Hepatic stellate cell (primary cell): ENCODE measurements around the gene TCEANC.
A peak's percentile ranks its signal among the peaks of the same experiment; 100 is the strongest.
"Not testable (repeated sequence)": the region's sequence is repeated elsewhere in the genome, so short reads cannot be mapped to it uniquely, and the experiment has no call there.

Source experiments
- DNase-seq: peaks from one replicate; pipeline ENCODE4 v3.0.0; 2011; ENCODE audit warnings: low spot score

Gene TCEANC

DNA sequence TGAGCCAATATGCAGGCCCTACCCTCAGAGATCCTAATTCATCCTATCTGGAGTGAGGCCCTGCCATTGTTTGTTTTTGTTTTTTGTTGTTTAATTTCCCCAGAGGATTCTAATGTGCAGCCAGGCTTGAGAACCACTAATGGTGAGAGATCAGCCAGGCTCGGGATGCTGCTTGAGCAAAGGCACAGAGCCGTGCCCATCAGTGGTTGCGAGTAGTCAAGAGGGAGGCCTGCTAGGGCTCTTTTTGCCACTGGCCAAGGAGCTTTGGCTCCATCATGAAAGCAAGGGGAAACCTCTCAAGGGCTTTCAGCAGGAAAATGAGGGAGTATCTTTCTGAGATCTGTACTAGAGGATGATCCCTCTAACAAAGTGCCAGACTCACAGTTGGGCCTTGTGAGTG is 2.7 kb downstream of the TCEANC start:
- DNase-seq, result no peak

DNA sequence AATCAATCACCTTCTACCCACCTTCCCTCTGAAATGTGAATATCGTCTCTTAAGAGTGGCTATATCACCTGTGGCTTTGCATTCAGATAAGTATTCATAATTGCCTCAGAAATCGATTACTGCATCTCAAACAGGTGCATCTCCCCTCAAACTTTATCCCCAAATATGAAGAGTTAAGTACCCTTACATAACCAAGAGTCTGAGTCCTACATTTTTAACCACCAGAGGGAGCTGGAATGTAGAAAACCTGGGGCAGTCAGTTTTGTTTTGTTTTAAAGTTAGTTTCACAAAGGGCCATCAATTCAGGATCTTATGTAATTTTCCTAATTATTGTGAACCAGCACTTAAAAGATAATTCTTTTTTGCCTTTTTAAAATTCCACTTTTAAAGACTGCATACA is 5.7 kb downstream of the TCEANC start:
- DNase-seq, result peak; percentile 21

DNA sequence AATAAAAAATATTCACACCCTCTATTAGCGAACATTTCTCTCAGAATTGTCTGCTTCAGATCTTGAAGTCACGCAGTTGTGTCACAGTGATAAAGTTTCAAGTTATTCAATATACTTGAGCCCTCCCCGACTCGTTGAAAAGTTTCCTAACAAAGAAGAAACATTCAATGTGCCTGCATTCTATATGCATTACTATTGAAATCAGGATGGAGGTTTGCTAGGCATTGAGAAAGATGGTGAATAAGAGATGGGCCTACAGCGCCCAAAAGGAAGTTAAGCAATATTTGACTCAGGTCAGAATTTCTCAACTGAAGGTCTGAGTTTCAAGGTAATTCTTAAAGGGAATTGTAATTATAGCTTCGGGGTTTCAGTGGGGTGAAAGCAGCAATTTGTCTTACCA is 6.1 kb downstream of the TCEANC start:
- no peak for DNase-seq

DNA sequence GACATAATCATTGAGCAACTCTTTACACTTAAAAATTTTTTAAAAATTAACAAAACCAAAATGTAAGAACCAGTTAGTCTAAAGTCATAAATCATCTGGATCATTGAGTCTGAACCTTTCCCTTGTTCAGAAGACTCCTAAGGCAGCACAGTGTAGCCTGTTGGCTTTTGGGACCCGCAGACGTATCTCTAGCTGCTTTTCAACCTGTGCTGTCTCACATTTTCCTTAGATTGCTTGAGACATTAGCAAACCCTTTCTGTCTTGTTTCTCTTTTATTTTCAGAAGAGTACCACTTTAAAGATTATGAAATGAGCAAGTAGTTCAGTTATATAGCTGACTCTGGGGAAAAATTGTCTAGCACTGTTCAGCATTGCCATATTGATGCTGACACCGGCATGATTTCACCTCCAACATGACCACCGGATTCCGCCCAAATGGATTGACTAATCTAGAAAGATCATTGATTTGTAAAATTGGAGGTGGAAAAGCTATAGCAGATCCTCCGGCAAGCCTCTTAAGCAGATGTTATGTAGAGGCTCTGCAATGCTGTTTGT is 8.9 kb downstream of the TCEANC start:
- no peak for DNase-seq

GRCh38 chrX:13662355-13662791 is 9.4 kb downstream of the TCEANC start:
- peak; percentile 21 for DNase-seq

DNA sequence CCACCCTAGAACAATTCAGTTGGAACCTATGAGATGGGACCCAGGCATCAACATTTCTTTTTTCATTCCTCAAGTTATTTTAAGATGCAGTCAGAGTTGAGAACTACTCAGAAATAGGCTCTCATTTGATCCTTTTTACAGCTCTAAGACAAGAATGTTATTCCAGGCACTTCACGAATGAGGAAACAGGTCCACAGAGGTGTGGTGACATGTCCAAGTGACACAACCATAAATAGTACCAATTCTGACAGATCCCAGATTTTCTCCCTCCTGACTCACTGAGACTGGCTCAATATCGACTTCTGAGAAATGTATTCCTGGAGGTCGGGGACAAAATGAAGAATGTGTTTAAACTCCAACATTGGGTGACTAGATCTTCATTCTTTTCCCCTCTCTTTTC is 11.1 kb downstream of the TCEANC start:
- no peak for DNase-seq

DNA sequence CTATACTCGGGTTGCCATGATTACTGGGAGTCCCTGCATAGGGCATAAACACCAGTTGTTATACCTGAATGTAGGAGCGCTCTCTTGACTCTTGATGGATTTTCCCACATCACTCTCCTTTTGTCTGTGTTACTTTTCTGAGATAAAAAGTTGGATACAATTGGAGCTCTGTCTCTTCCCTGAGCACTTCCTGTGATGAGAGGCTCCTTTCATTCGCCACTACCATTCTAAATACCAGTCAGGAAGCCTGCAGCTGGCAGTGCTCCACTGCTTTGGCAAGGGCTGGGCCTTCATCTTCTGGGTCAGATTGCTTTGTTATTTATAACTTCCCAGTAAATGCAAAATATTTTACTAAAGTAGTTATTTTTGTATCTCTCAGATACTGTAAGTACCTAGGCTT is 13.9 kb downstream of the TCEANC start:
- no peak for DNase-seq

DNA sequence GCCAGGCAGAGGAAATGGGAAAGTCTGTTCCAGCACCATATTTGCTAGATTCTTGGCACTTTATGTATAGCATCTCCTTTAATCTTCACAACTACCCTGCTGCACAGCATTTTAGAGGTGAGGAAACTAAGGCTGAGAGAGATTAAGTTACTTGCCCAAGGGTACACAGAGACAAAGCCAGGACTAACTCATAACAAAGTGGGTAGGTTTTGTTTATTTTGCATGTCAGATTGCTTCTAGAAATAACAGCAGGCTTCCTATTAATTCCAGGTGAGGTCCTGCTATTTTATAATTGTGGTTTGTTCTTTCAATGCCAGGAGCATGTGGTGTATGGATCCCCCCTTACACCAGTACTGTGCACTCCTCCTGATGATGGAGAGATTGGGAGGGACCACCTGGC is 15.0 kb downstream of the TCEANC start:
- DNase-seq, result no peak

DNA sequence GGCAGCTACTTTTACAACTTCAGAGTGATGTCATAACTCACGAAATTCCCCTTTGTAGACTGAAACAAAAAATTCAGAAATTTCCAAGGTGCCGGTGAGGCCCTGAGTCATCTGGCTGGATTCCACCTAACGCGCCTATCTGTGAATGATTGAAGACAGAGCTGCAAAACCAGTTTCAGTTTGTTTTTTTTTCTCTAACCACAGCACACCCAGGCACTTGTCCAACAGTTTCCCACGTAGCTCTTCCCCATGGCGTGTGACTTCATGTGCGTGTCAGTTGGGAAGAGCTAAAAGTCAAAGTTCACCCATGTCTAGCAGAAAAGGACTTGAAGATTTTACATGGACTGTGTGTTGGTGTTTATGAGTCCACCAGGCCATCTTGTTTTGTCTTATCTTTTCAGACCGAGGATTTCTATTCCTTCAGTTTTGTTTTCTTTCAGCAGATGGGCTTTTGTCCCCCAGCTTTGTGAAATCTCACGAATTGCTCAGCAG is 16.4 kb downstream of the TCEANC start:
- peak; percentile 72 for DNase-seq

- DNase-seq, result not testable (repeated sequence)
Observed at GRCh38 chrX:13669755-13670154, 16.8 kb downstream of the TCEANC start.

DNA sequence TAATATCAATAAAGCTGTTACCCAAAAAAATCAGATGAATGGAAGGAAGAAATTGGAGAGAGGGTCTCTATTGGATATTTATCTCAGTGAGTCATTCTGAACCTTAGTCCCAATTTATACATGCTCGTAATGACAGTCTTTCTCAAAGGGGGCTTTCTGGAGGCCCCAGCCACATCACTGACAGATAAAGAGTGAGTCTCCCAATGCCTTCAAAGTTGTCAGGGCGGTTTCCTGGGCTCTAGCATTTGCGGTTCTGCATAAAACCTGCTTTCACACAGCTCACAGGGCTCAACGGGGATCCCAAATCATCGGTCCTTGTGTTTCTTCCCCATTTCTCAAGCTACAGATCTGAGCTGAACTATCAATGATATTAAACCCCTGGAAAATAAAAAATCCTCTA is 17.3 kb downstream of the TCEANC start:
- DNase-seq, result no peak

- DNase-seq, result no peak
Observed at GRCh38 chrX:13673016-13673415, 20.1 kb downstream of the TCEANC start.

- no peak for DNase-seq
Observed at GRCh38 chrX:13676885-13677284, 23.9 kb downstream of the TCEANC start.

GRCh38 chrX:13679700-13680099 is 26.8 kb downstream of the TCEANC start:
- DNase-seq, result not testable (repeated sequence)

GRCh38 chrX:13681595-13681994 is 28.7 kb downstream of the TCEANC start:
- DNase-seq, result no peak

- DNase-seq, result no peak
Observed at GRCh38 chrX:13684361-13684760, 31.4 kb downstream of the TCEANC start.

- no peak for DNase-seq
Observed at GRCh38 chrX:13685126-13685763, 32.3 kb downstream of the TCEANC start.

DNA sequence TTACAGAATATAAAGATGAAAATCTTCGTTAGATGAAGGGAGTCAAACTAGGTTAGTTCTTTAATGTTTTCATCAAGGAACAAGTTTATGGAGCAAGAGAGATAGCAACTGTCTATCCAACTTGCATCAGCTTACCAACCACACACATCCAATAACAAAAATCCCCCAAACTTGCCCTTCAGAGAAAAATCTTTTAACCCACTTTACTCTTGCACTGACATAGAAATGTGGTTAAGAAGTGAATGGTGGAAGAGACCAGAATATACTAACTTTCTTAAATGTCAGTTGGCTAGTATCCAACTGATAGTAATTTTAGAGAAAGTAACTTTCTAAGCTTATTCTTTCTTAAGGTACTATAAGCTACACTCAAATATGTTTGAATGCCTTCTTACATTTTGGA is 34.3 kb downstream of the TCEANC start:
- no peak for DNase-seq

DNA sequence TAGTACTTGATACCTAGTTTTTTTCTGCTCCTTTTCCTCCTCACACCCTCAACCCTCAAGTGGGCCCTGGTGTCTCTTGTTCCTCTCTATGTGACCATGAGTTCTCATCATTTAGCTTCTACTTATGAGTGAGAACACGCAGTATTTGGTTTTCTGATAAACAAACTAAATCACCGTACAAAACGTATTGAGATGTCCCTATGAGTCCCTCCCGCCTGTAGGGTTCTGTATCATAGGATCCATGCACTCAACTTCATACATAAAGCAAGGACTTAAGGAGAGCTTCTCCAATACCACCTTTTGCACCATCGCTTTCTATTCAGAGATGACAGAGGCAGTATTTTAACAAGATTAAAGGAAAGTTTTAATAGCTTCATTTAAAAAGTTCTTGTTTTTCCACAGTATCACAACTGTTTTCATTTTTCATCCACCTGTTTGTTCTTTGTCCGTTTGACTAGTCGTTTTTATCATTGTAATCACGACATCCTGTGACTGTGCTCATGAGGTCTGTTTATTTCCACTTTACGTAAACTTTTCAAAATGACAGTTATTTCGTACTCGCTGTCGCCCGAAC is 35.5 kb downstream of the TCEANC start:
- DNase-seq, result no peak

GRCh38 chrX:13688958-13689740 is 36.2 kb downstream of the TCEANC start, which contains the start of gene RAB9A:
RAB9A (plus strand) TSS chrX:13689128; CDS start chrX:13708747, 19,619 bp downstream.
- peak; percentile 80 for DNase-seq

DNA sequence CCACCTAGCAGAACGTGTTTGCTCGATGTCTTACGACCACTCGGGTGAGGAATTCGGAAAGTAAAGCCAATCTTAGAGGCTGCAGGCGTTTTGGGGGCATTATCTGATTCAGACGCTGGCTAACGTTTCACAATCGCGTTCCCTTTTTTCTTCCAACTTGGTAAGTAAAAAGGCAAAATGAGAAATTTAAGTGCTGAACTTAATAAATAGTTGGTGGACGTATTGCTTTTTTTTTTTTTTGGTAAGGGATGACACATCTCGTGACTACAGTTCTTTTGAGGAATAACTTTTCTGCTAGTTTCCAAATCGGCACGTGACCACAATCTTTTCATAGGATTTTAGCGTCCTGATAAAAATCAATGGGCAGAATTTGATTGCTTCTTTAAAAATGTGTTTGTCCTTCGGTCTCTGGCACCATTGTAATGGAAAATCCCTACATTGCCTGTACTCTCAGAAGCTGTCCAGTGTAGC is 36.8 kb downstream of the TCEANC start:
- peak; percentile 33 for DNase-seq

DNA sequence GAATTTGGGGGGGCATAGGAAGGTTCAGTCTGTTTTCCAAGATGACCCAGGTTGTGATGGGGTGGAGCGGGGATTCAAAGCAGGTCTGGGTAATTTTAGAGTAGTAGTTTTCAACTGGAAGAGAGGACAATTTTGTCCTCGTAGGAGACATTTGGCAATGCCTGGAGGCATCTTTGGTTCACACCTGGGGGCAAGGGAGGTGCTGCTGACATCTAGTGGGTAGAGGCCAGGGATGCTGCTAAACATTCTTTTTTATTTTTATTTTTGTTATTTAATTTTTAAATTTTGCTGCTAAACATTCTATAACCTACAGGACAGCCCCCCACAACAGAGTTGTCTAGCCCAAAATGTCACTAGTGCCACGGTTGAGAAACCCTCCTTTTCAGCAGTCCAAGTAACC is 37.9 kb downstream of the TCEANC start:
- DNase-seq, result no peak
